Peyer's patch (tissue), 4 donors: ENCODE measurements around the gene MEIS1. TPM values are rescaled to one million over a fixed set of nuclear protein-coding genes. Genes with fewer than 3 reads are reported as not detected.

Experiments used
- DNase-seq, 3 donors: peaks; one replicate each; pipeline ENCODE4 v3.0.0-alpha.2; 2017 to 2019
- H3K27ac ChIP-seq, 4 donors: fragments of 200-600 bp; sonication (generic); one replicate each; pipeline ENCODE4 v1.5.1; 2016 to 2019
- H3K27me3 ChIP-seq, 2 donors: fragments of 200-600 bp; sonication (generic); one replicate each; pipeline ENCODE4 v1.5.1; 2019
- H3K36me3 ChIP-seq, 3 donors: fragments of 200-600 bp; sonication (generic); one replicate each; pipeline ENCODE4 v1.5.1; 2016 to 2019
- H3K4me1 ChIP-seq, 4 donors: fragments of 200-600 bp; sonication (generic); one replicate each; pipeline ENCODE4 v1.5.1; 2016 to 2019
- H3K4me3 ChIP-seq, 4 donors: fragments of 200-600 bp; sonication (generic); 1 replicate in 3 of 4; 2 replicates in 1 of 4; pipeline ENCODE4 v1.5.1; 2016 to 2019; ENCODE audit warnings: mild to moderate bottlenecking in 1 of 4
- H3K9me3 ChIP-seq, 4 donors: fragments of 200-600 bp; sonication (generic); one replicate each; pipeline ENCODE4 v1.5.1; 2016 to 2019; ENCODE audit warnings: mild to moderate bottlenecking in 1 of 4
- POLR2A ChIP-seq, 2 donors: fragments of 450-650 bp; IDR thresholded peaks; one replicate each; pipeline ENCODE4 v1.5.1; 2017; ENCODE audit warnings: antibody characterized with exemption in 2 of 2, mild to moderate bottlenecking in 2 of 2, moderate library complexity in 2 of 2
- total RNA-seq, 4 donors: library from RNA; depleted of rRNA; stranded (reverse); fragments of >200 nt; gene quantifications; one replicate each; pipeline ENCODE4 v1.1.0, GENCODE V29; 2016
- TF ChIP-seq, protein P1 (sequence below), 6 experiments: fragments of 450-650 bp in 4 of 6; fragments of 200-600 bp in 2 of 6; sonication (generic) in 1 of 6; IDR thresholded peaks; one replicate each; pipeline ENCODE4 v1.5.1; 2017 to 2019; ENCODE audit warnings: antibody characterized with exemption in 6 of 6, mild to moderate bottlenecking in 3 of 6, moderate library complexity in 1 of 6

Gene MEIS1
- total RNA-seq, 4 donors from 2014 or later, result 7.2 to 64.4 (median 16.3) TPM

DNA sequence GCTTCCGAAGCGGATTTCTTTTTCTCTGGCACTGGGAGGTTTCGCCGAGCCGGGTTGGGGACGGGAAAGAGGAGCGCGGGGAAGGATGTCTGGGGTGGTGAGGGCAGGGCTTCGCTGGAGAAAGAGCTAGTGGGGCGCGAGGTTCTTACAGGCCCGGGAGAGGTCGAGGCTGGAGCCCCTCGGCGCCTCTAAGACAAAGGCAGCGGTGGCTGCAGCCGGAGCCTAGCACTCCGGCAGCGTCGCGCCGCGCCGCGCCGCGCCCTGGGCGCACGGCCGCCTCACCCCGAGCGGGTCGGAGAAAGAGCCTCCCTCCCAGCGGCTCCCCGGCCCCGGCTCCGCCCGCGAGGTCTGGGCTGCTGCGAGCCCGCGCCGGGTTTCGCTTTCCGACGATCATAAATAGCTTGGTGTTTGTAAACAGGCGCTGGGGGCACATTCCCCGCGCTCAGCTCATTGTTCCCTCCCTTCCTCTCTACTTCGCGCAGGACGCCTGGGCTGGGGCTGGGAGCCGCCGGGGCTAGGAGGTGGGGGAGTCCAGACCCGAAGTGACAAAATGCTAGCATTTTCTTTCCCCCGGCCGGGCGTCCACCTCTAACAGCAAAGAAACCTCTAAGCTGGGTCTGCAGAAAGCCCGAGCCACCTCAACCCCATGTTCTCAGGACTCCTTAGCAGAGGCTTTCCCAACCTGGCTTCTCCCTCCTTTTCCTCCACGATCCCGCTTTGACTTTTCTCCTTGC lies 813 bp upstream of the MEIS1 start:
- H3K36me3 ChIP-seq, result no peaks in the 10 kb centered on the region
- H3K4me3 ChIP-seq, result peak overlapping the region; percentile 33 to 60 (median 46)
- peaks cover 0 to 4% of the 10 kb centered on the region in 2 donors for H3K27me3 ChIP-seq
- peak in 2 of 3 donors; percentile 56 to 69 for DNase-seq
- H3K4me1 ChIP-seq, result peaks cover 0 to 11% (median 0%) of the 10 kb centered on the region in 4 donors
- H3K27ac ChIP-seq, result peak overlapping the region; percentile 70 to 94 (median 80)
- no peaks in the 10 kb centered on the region for H3K9me3 ChIP-seq
- peak in 1 of 2 donors; percentile 28 for TF ChIP-seq POLR2A (IDR thresholded peaks at IDR 0.05)
- TF ChIP-seq, protein P1, sequence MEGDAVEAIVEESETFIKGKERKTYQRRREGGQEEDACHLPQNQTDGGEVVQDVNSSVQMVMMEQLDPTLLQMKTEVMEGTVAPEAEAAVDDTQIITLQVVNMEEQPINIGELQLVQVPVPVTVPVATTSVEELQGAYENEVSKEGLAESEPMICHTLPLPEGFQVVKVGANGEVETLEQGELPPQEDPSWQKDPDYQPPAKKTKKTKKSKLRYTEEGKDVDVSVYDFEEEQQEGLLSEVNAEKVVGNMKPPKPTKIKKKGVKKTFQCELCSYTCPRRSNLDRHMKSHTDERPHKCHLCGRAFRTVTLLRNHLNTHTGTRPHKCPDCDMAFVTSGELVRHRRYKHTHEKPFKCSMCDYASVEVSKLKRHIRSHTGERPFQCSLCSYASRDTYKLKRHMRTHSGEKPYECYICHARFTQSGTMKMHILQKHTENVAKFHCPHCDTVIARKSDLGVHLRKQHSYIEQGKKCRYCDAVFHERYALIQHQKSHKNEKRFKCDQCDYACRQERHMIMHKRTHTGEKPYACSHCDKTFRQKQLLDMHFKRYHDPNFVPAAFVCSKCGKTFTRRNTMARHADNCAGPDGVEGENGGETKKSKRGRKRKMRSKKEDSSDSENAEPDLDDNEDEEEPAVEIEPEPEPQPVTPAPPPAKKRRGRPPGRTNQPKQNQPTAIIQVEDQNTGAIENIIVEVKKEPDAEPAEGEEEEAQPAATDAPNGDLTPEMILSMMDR (IDR thresholded peaks at IDR 0.05), result no peak

DNA sequence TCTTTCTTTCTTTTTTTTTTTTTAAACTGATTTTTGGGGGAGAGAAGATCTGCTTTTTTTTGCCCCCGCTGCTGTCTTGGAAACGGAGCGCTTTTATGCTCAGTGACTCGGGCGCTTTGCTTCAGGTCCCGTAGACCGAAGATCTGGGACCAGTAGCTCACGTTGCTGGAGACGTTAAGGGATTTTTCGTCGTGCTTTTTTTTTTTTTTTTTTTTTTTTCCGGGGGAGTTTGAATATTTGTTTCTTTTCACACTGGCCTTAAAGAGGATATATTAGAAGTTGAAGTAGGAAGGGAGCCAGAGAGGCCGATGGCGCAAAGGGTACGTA lies 587 bp downstream of the MEIS1 start:
- DNase-seq, result no peak
- H3K27ac ChIP-seq, result peak overlapping the region in 3 of 4 donors; percentile 32 to 94 (median 46)
- H3K36me3 ChIP-seq, result no peaks in the 10 kb centered on the region
- peaks cover 0 to 1% of the 10 kb centered on the region in 2 donors for H3K27me3 ChIP-seq
- H3K4me1 ChIP-seq, result peaks cover 0 to 11% (median 0%) of the 10 kb centered on the region in 4 donors
- H3K9me3 ChIP-seq, result no peaks in the 10 kb centered on the region
- no peak for TF ChIP-seq POLR2A (IDR thresholded peaks at IDR 0.05)
- peak overlapping the region; percentile 33 to 60 (median 46) for H3K4me3 ChIP-seq

DNA sequence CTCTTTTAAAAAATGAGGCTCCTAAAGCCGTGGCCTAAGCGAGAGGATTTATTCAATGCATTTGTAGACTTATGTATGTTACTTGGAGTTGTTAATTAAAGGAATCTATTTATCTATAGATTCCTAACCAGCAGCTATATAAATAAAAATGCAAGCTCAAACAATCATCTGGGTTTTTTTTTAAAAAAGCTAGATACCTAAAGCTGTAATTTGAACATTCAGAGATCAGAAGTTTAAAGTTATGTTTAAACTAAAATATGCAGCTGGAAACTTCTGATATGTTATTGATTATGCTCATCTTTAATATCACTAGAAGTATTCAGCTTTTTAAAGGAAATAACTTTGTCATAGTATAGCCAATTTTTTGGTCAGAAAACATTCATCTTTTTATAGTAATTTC lies 1.0 kb downstream of the MEIS1 start:
- Histone ChIP-seq H3K9me3 (no peaks in the 10 kb centered on the region), H3K27me3 (no peaks in the 10 kb centered on the region), H3K4me1 (peaks cover 0 to 11% (median 0%) of the 10 kb centered on the region in 4 donors), H3K4me3 (peak overlapping the region; percentile 9 to 60 (median 34)), H3K27ac (peak overlapping the region in 3 of 4 donors; percentile 32 to 94 (median 46)), H3K36me3 (no peaks in the 10 kb centered on the region)
- no peak for DNase-seq
- TF ChIP-seq, protein P1 (IDR thresholded peaks at IDR 0.05), result no peak
- no peak for TF ChIP-seq POLR2A (IDR thresholded peaks at IDR 0.05)

DNA sequence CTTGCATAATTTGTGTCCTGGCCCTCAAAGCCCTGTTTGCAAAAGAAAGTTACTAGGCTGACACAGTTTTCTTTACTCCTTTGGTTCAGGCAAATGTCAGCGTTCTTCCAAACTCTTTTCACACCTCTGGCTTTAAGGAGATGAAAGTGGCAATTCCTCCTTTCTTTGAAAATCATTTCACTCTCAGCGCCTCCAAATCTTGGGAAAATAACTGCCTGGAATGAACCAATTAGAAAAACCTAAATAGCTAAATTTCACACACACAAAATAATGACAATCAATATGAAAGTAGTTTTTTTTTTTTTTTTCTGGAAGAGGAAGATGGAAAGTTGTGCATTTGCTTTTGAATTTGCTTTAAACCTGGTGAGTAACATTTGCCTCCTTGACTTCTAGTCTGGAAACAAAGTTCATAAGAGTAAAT lies 1.7 kb downstream of the MEIS1 start:
- Histone ChIP-seq H3K9me3 (no peaks in the 10 kb centered on the region), H3K4me1 (peaks cover 0 to 11% (median 0%) of the 10 kb centered on the region in 4 donors), H3K27ac (peak overlapping the region in 2 of 4 donors; percentile 32 to 94), H3K27me3 (no peaks in the 10 kb centered on the region), H3K36me3 (no peaks in the 10 kb centered on the region), H3K4me3 (peak overlapping the region; percentile 26 to 60 (median 34))
- no peak for DNase-seq
- TF ChIP-seq, protein P1 (IDR thresholded peaks at IDR 0.05), result no peak
- TF ChIP-seq POLR2A (IDR thresholded peaks at IDR 0.05), result no peak

DNA sequence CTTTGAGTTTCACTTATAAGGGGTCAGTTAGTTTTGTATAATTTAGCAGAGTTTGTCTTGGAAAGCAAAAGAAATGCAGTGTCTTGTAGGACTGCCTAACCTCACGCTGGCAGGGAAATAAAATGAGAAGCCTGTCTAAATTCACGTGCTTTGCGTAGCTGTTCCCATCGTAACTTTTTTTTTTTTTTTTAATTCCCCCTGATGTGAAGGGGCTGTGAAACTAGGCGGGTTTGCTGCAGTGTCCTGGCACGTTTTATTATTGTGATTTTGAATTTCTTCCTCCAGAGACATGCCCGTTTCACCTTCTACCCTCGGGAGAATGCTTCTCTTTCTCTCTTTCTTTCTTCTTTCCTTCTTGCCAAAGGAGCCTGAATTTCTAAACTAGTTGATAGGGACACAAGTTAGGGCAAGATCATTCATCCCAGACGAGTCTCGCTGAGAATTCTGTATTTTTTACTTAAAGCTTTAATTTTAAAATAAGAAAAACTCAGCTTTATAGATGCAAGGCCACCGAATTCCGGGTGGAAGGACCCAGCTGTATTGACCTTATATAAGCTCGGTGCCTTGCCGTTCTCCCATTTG lies 2.3 kb downstream of the MEIS1 start:
- TF ChIP-seq, protein P1 (IDR thresholded peaks at IDR 0.05), result no peak
- no peak for TF ChIP-seq POLR2A (IDR thresholded peaks at IDR 0.05)
- no peak for DNase-seq
- Histone ChIP-seq H3K36me3 (no peaks in the 10 kb centered on the region), H3K4me3 (peak overlapping the region; percentile 26 to 60 (median 34)), H3K4me1 (peaks cover 0 to 7% (median 0%) of the 10 kb centered on the region in 4 donors), H3K27me3 (no peaks in the 10 kb centered on the region), H3K27ac (peak overlapping the region; percentile 36 to 94 (median 52)), H3K9me3 (no peaks in the 10 kb centered on the region)
